DMS 273 (cell line): Measurements from ENCODE around the gene PRKCZ.

Experiments used
- DNase-seq: peaks from one replicate; lab custom pipeline; 2025; ENCODE audit not compliant: unreplicated experiment; lab: John Stamatoyannopoulos, UW

PRKCZ gene

GRCh38 chr1:2190491-2190976, 140.3 kb downstream of the PRKCZ start:
- no peak for DNase-seq

- no peak for DNase-seq
Observed at GRCh38 chr1:2192031-2192995, 142.1 kb downstream of the PRKCZ start.

- no peak for DNase-seq
Observed at GRCh38 chr1:2193514-2194281, 143.5 kb downstream of the PRKCZ start.

- DNase-seq = peak; percentile 84
Observed at GRCh38 chr1:2194319-2194897, 144.2 kb downstream of the PRKCZ start, which contains the start of gene FAAP20. FAAP20 (minus strand) TSS chr1:2194772; CDS start chr1:2194749, 23 bp downstream.

- peak; percentile 93 for DNase-seq
Observed at GRCh38 chr1:2194898-2195673, 144.9 kb downstream of the PRKCZ start.

- DNase-seq = no peak
Observed at GRCh38 chr1:2195785-2196184, 145.6 kb downstream of the PRKCZ start.

GRCh38 chr1:2196901-2197638, 146.9 kb downstream of the PRKCZ start:
- DNase-seq = no peak

GRCh38 chr1:2197707-2198165, 147.5 kb downstream of the PRKCZ start:
- no peak for DNase-seq

GRCh38 chr1:2198571-2198970, 148.4 kb downstream of the PRKCZ start:
- DNase-seq = peak; percentile 53

GRCh38 chr1:2199042-2199810, 149.0 kb downstream of the PRKCZ start:
- no peak for DNase-seq

GRCh38 chr1:2200308-2200943, 150.2 kb downstream of the PRKCZ start:
- no peak for DNase-seq

GRCh38 chr1:2201062-2201461, 150.9 kb downstream of the PRKCZ start:
- no peak for DNase-seq

GRCh38 chr1:2202008-2202575, 151.9 kb downstream of the PRKCZ start:
- DNase-seq = no peak

- no peak for DNase-seq
Observed at GRCh38 chr1:2202843-2203601, 152.8 kb downstream of the PRKCZ start.

GRCh38 chr1:2203671-2204414, 153.6 kb downstream of the PRKCZ start:
- DNase-seq = no peak

- DNase-seq = peak; percentile 82
Observed at GRCh38 chr1:2204415-2205190, 154.4 kb downstream of the PRKCZ start.
